NOMO-1 (cell line): Measurements from ENCODE around the gene PXDN.
"Not testable (repeated sequence)": the region's sequence is repeated elsewhere in the genome, so short reads cannot be mapped to it uniquely, and the experiment has no call there.

Experiments
- DNase-seq, 2 experiments: peaks; one replicate each; lab custom pipeline; 2025; ENCODE audit not compliant: unreplicated experiment in 2 of 2; lab: John Stamatoyannopoulos, UW

PXDN gene

GRCh38 chr2:1707771-1708418 is 36.4 kb downstream of the PXDN start:
- no peak for DNase-seq

GRCh38 chr2:1706089-1706841 is 38.0 kb downstream of the PXDN start:
- DNase-seq: not testable (repeated sequence)

GRCh38 chr2:1705557-1706076 is 38.7 kb downstream of the PXDN start:
- no peak for DNase-seq

DNA sequence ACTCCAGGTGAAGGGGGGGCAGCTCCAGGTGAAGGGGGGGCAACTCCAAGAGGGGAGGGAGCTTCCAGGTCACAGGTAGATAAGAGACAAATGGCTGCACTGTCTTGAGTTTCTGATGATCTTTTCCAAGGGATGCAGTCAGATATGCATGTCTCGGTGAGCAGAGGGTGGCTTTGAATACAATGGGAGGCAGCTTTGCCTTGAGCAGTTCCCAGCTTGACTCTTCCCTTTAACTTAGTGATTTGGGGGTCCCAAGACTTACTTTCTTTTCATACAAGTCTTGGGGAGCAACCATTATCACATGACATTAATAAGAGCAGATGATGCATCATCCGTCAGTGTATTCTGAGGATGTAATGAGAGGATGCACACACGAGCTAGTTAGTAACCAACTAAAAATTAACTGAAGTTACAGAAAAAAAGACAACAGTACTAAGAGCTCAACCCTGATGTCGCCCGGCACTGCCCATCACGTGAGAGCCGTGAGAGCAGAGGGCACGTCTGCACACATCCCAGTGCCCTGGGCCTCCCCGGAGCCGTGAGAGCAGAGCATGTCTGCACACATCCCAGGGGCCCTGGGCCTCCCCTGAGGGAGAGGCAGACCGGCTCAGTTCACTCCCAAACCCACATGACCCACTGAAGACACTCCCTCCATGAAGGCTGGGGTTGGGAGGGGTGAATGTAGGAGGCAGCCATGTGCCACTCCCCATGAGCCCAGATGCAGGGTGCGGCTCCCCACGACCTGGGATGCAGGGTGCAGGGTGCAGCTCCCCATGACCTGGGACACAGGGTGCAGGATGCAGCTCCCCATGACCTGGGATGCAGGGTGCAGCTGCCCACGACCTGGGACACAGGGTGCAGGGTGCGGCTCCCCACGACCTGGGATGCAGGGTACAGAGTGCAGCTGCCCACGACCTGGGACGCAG is 39.4 kb downstream of the PXDN start:
- DNase-seq: no peak

DNA sequence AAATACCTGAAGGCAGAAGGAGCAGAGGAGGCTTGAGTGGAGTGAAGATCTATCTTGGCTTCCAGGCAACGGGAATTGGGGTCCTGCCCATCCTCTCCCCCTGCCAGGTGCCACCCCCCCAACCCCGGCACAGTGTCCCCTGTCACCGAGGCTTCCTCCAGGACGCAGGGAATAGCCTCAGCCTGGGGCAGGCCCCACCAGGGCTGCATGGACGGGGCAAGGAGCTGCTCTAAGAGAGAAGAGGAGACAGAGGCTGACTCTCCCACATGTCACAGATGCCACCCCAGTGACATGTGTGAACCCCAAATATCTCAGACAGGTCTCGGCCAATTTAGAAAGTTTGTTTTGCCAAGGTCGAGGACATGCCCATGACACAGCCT is 42.1 kb downstream of the PXDN start:
- DNase-seq: no peak

GRCh38 chr2:1701556-1702185 is 42.6 kb downstream of the PXDN start:
- DNase-seq: no peak

GRCh38 chr2:1701020-1701419 is 43.3 kb downstream of the PXDN start:
- DNase-seq: no peak

DNA sequence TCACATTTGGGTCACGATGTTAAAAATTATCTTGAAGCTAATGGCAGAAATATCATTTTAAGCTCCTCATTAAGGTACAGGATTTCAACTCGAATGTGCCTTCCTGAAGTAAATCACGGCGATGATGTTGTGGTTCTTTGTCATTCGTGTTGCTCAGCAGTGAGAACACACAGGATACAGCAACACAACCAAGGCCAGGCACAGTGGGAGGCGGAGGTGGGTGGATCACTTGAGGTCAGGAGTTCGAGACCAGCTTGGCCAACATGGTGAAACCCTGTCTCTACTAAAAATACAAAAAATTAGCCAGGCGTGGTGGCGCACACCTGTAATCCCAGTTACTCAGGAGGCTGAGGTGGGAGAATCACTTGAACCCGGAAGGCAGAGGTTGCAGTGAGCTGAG is 43.9 kb downstream of the PXDN start:
- DNase-seq: not testable (repeated sequence)

- DNase-seq: no peak
Observed at GRCh38 chr2:1698188-1698945, 45.9 kb downstream of the PXDN start.

- no peak for DNase-seq
Observed at GRCh38 chr2:1697601-1698000, 46.7 kb downstream of the PXDN start.

- DNase-seq: no peak
Observed at GRCh38 chr2:1696472-1696871, 47.8 kb downstream of the PXDN start.

GRCh38 chr2:1694371-1695271 is 49.7 kb downstream of the PXDN start:
- DNase-seq: no peak

DNA sequence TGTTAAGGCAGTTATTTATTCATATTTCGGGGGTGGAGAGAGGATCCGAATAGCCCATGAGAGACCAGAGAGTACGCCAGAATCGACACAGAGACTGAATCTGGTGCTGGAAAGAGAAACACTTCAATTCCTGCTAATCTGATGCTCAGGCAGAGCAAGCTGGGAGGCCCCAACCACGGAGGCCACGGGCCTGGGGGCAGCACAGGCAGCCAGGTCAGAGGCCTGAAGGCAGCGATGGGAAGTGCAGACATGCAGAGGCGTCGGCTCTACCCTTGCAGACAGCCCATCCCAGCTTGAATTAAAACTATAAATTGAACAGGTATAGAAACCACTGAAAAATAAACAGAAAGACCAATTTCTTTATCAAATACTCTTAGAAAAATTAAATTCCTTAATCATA is 50.6 kb downstream of the PXDN start:
- no peak for DNase-seq

- no peak for DNase-seq
Observed at GRCh38 chr2:1692342-1692741, 52.0 kb downstream of the PXDN start.

- DNase-seq: no peak
Observed at GRCh38 chr2:1691366-1691765, 52.9 kb downstream of the PXDN start.

- DNase-seq: no peak
Observed at GRCh38 chr2:1690056-1690775, 54.1 kb downstream of the PXDN start.

DNA sequence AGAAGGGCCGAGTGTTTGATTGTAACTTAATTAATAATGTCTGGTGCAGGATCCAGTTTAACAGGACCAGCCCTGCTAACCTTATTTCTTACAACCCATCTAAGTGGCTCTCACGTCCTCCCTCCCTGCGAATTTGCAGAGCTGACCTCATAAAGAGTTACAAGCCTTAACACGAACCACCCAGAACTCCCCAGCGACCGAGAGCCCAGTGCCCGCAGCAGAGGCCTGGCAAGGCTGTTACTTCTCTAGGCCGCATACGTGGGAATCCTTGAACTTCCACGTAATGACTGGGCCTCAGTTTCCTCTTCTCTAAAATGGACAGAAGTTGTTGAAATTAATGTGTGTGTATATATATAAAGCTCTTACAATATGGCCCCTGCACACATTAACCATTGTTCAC is 55.5 kb downstream of the PXDN start:
- no peak for DNase-seq

DNA sequence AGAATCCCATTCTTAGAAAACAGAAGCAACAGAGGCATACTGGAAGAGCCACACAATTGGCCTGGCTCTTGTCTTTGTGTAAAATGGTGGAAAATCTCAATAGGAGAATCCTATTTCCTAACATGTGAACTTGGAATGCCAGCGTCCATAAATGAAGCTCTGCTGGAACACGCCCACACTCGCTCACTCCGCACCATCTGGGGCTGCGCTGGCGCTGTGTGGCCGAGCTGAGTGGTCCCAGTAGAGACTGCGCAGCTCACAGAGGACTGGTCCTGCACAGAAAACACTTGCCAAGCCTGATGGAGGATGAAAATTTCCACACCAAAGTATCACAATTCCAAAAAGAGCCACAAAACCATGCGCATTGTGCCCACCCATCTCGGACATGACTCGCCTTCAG is 56.2 kb downstream of the PXDN start:
- no peak for DNase-seq
